H9 (cell line): Measurements from ENCODE around the gene DHX38. TPM values are rescaled to one million over a fixed set of nuclear protein-coding genes. Genes with fewer than 3 reads are reported as not detected.

Source experiments
- DNase-seq: peaks from one replicate; pipeline ENCODE4 v3.0.0-alpha.2; 2017
- H2AFZ ChIP-seq: one replicate; pipeline ENCODE4 v1.6.1; 2013; ENCODE audit warnings: mild to moderate bottlenecking, low read length, control low read depth, moderate library complexity
- H2AK5ac ChIP-seq: 2 replicates; pipeline ENCODE4 v1.6.1; 2013; ENCODE audit warnings: low read length, control low read depth, mixed read lengths; ENCODE audit not compliant: insufficient read length
- H2BK120ac ChIP-seq: one replicate; pipeline ENCODE4 v1.6.1; 2013; ENCODE audit warnings: low read depth, mild to moderate bottlenecking, low read length, control low read depth, inconsistent platforms; ENCODE audit not compliant: poor library complexity, severe bottlenecking
- H2BK12ac ChIP-seq: 2 replicates; pipeline ENCODE4 v1.6.1; 2013; ENCODE audit warnings: low read length, control low read depth, mixed read lengths, low read depth; ENCODE audit not compliant: insufficient read length
- H2BK15ac ChIP-seq: 2 replicates; pipeline ENCODE4 v1.6.1; 2013; ENCODE audit warnings: low read depth, low read length, control low read depth
- H2BK20ac ChIP-seq: one replicate; pipeline ENCODE4 v1.6.1; 2013; ENCODE audit warnings: low read depth, mild to moderate bottlenecking, low read length, control low read depth, inconsistent platforms; ENCODE audit not compliant: poor library complexity, severe bottlenecking
- H2BK5ac ChIP-seq: 2 replicates; pipeline ENCODE4 v1.6.1; 2013; ENCODE audit warnings: low read length, control low read depth, mixed read lengths; ENCODE audit not compliant: insufficient read length
- H3K14ac ChIP-seq: 2 replicates; pipeline ENCODE4 v1.6.1; 2013; ENCODE audit warnings: low read length, control low read depth; ENCODE audit not compliant: insufficient read depth
- H3K18ac ChIP-seq: 2 replicates; pipeline ENCODE4 v1.6.1; 2013; ENCODE audit warnings: low read depth, mild to moderate bottlenecking, mixed read lengths, low read length, control low read depth; ENCODE audit not compliant: insufficient read length
- H3K23ac ChIP-seq: 2 replicates; pipeline ENCODE4 v1.6.1; 2013; ENCODE audit warnings: low read length, control low read depth, mixed read lengths, low read depth; ENCODE audit not compliant: insufficient read length
- H3K23me2 ChIP-seq: 2 replicates; pipeline ENCODE4 v1.6.1; 2013; ENCODE audit warnings: low read depth, mild to moderate bottlenecking, mixed read lengths, low read length, control low read depth; ENCODE audit not compliant: insufficient read length, poor library complexity, severe bottlenecking
- H3K27ac ChIP-seq: 2 replicates; pipeline ENCODE4 v1.5.1; 2013; ENCODE audit warnings: low read length, control low read depth, mixed read lengths, low read depth; ENCODE audit not compliant: insufficient read length
- H3K27me3 ChIP-seq: 2 replicates; pipeline ENCODE4 v1.6.1; 2013; ENCODE audit warnings: low read length, control low read depth, inconsistent platforms; ENCODE audit not compliant: insufficient read depth
- H3K4ac ChIP-seq: 2 replicates; pipeline ENCODE4 v1.6.1; 2013; ENCODE audit warnings: low read depth, mild to moderate bottlenecking, control low read depth, inconsistent platforms, low read length, moderate library complexity
- H3K4me1 ChIP-seq: 2 replicates; pipeline ENCODE4 v1.6.1; 2013; ENCODE audit warnings: low read length, control low read depth, inconsistent platforms; ENCODE audit not compliant: insufficient read depth
- H3K4me2 ChIP-seq: 2 replicates; pipeline ENCODE4 v1.6.1; 2013; ENCODE audit warnings: low read length, control low read depth, mixed read lengths; ENCODE audit not compliant: insufficient read length, insufficient read depth
- H3K56ac ChIP-seq: 2 replicates; pipeline ENCODE4 v1.6.1; 2013; ENCODE audit warnings: low read depth, mild to moderate bottlenecking, mixed read lengths, low read length, control low read depth; ENCODE audit not compliant: insufficient read length
- H3K79me1 ChIP-seq: 2 replicates; pipeline ENCODE4 v1.6.1; 2013; ENCODE audit warnings: low read depth, mild to moderate bottlenecking, moderate library complexity, low read length, control low read depth, inconsistent platforms; ENCODE audit not compliant: insufficient read depth, poor library complexity, severe bottlenecking
- H3K79me2 ChIP-seq: 2 replicates; pipeline ENCODE4 v1.6.1; 2013; ENCODE audit warnings: low read length, control low read depth, inconsistent platforms; ENCODE audit not compliant: insufficient read depth
- H3K9ac ChIP-seq: 2 replicates; pipeline ENCODE4 v1.6.1; 2013; ENCODE audit warnings: low read length, control low read depth, mixed read lengths; ENCODE audit not compliant: insufficient read length; ENCODE audit errors: extremely low read depth
- H3K9me3 ChIP-seq: one replicate; pipeline ENCODE4 v1.6.1; 2013; ENCODE audit warnings: low read depth, low read length, inconsistent platforms; ENCODE audit not compliant: control insufficient read depth
- H3T11ph ChIP-seq: one replicate; pipeline ENCODE4 v1.6.1; 2013; ENCODE audit warnings: mild to moderate bottlenecking, low read length, control low read depth, inconsistent platforms
- H4K20me1 ChIP-seq: one replicate; pipeline ENCODE4 v1.6.1; 2013; ENCODE audit not compliant: control insufficient read depth, insufficient read length, insufficient read depth
- H4K5ac ChIP-seq: 2 replicates; pipeline ENCODE4 v1.6.1; 2013; ENCODE audit warnings: low read depth, mild to moderate bottlenecking, mixed read lengths, low read length, control low read depth; ENCODE audit not compliant: insufficient read length
- H4K8ac ChIP-seq: replicated peaks from 2 replicates; pipeline ENCODE4 v1.6.1; 2013; ENCODE audit warnings: low read length, control low read depth, mixed read lengths, low read depth; ENCODE audit not compliant: insufficient read length
- H4K91ac ChIP-seq: 2 replicates; pipeline ENCODE4 v1.6.1; 2013; ENCODE audit warnings: low read depth, mild to moderate bottlenecking, moderate library complexity, mixed read lengths, low read length, control low read depth; ENCODE audit not compliant: insufficient read length
- H3K27ac Mint-ChIP-seq, 3 experiments: 2 replicates in 2 of 3; 3 replicates in 1 of 3; pipeline ENCODE4 v1.8.0; 2020 to 2021; ENCODE audit warnings: mixed read lengths in 3 of 3, mild to moderate bottlenecking in 1 of 3, moderate library complexity in 1 of 3
- H3K27me3 Mint-ChIP-seq: 2 replicates; pipeline ENCODE4 v1.8.0; 2021; ENCODE audit warnings: low read depth, mild to moderate bottlenecking, moderate library complexity, mixed read lengths
- H3K36me3 Mint-ChIP-seq, 3 experiments: 2 replicates in 2 of 3; 3 replicates in 1 of 3; pipeline ENCODE4 v1.8.0; 2020 to 2021; ENCODE audit warnings: low read depth in 3 of 3, mixed read lengths in 3 of 3; ENCODE audit not compliant: insufficient read depth in 1 of 3
- H3K4me1 Mint-ChIP-seq, 2 experiments: 2 replicates each; pipeline ENCODE4 v1.8.0; 2020; ENCODE audit warnings: mixed read lengths in 2 of 2
- H3K4me3 Mint-ChIP-seq, 2 experiments: 2 replicates in 1 of 2; 3 replicates in 1 of 2; pipeline ENCODE4 v1.8.0; 2020 to 2021; ENCODE audit warnings: mild to moderate bottlenecking in 2 of 2, mixed read lengths in 2 of 2, moderate library complexity in 1 of 2
- H3K9me3 Mint-ChIP-seq, 2 experiments: 2 replicates in 1 of 2; 3 replicates in 1 of 2; pipeline ENCODE4 v1.8.0; 2020; ENCODE audit warnings: mild to moderate bottlenecking in 2 of 2, mixed read lengths in 2 of 2, moderate library complexity in 1 of 2
- WGBS: extraction: QIAGEN DNeasy Blood & Tissue Kit; methylation state at CpG from one replicate; pipeline ENCODE4 v1.1.7; 2013; ENCODE audit warnings: missing lambda C conversion rate, low lambda C conversion rate, mixed read lengths; ENCODE audit not compliant: insufficient read length; ENCODE audit errors: extremely low coverage; 5-methylcytosine and 5-hydroxymethylcytosine counted together
- total RNA-seq: library from RNA; stranded (reverse); gene quantifications from 2 replicates; pipeline ENCODE4 v1.2.1, GENCODE V29; 2021
- TF ChIP-seq, protein P1 (sequence below): fragments of 200-600 bp; sonication (generic); conservative IDR thresholded peaks from 3 replicates; pipeline ENCODE4 v1.8.0; 2021; ENCODE audit warnings: antibody characterized with exemption, mild to moderate bottlenecking

The DHX38 gene
- total RNA-seq, 1 experiment from 2014 or later: 60.5 TPM

DNA sequence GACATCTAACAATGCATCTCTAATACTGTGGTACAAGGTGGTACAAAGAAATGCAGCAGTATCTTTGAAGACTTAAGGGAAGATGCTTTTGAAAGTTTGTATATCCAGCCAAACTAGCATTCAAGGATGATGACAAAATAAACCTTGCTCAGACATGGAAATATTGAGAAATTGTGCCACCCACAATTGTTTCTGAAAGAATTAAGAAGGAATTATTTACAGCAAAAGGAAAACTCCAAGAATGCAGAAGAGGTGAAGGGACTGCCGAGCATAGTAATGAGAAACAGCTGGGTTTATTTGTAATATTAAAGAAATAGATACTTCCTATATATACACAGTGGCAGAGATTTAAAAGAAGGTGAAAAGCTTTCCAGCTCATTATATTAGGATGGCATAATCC, 48.8 kb downstream of the DHX38 start:
- Histone ChIP-seq H3K79me1 (no peaks in the 10 kb centered on the region), H4K91ac (no peak overlapping the region), H3K27me3 (no peaks in the 10 kb centered on the region), H2AK5ac (no peak overlapping the region), H3K4ac (no peak overlapping the region), H3K4me2 (no peak overlapping the region), H3K56ac (no peak overlapping the region), H3K27ac (no peak overlapping the region), H2BK20ac (no peak overlapping the region), H4K5ac (no peak overlapping the region), H4K20me1 (no peaks in the 10 kb centered on the region), H3T11ph (no peak overlapping the region), H3K18ac (no peak overlapping the region), H3K14ac (no peak overlapping the region), H3K23ac (no peak overlapping the region), H2BK15ac (no peak overlapping the region), H3K9ac (no peak overlapping the region), H2BK12ac (no peak overlapping the region), H3K23me2 (no peaks in the 10 kb centered on the region), H2AFZ (no peak overlapping the region), H3K9me3 (no peaks in the 10 kb centered on the region), H2BK5ac (no peak overlapping the region), H3K79me2 (no peaks in the 10 kb centered on the region), H3K4me1 (no peaks in the 10 kb centered on the region), H2BK120ac (no peak overlapping the region), H4K8ac (no peak overlapping the region)
- Mint-ChIP-seq H3K36me3 (no peaks in the 10 kb centered on the region), H3K27ac (no peak overlapping the region), H3K9me3 (no peaks in the 10 kb centered on the region), H3K4me1 (peaks cover under 1 to 4% of the 10 kb centered on the region in 2 experiments; a peak in 1 of 4 replicates), H3K4me3 (no peak overlapping the region), H3K27me3 (peaks cover 5% of the 10 kb centered on the region)
- TF ChIP-seq, protein P1, sequence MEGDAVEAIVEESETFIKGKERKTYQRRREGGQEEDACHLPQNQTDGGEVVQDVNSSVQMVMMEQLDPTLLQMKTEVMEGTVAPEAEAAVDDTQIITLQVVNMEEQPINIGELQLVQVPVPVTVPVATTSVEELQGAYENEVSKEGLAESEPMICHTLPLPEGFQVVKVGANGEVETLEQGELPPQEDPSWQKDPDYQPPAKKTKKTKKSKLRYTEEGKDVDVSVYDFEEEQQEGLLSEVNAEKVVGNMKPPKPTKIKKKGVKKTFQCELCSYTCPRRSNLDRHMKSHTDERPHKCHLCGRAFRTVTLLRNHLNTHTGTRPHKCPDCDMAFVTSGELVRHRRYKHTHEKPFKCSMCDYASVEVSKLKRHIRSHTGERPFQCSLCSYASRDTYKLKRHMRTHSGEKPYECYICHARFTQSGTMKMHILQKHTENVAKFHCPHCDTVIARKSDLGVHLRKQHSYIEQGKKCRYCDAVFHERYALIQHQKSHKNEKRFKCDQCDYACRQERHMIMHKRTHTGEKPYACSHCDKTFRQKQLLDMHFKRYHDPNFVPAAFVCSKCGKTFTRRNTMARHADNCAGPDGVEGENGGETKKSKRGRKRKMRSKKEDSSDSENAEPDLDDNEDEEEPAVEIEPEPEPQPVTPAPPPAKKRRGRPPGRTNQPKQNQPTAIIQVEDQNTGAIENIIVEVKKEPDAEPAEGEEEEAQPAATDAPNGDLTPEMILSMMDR: no peak
- WGBS: no CpG with 5 or more reads among the region's 1 CpG
- no peak for DNase-seq
